Measurements from ENCODE around the gene ATIC. TPM values are rescaled to one million over a fixed set of nuclear protein-coding genes. Genes with fewer than 3 reads are reported as not detected.

The ATIC gene
- total RNA-seq, 2 experiments from 2014 or later = 281 to 305 TPM

DNA sequence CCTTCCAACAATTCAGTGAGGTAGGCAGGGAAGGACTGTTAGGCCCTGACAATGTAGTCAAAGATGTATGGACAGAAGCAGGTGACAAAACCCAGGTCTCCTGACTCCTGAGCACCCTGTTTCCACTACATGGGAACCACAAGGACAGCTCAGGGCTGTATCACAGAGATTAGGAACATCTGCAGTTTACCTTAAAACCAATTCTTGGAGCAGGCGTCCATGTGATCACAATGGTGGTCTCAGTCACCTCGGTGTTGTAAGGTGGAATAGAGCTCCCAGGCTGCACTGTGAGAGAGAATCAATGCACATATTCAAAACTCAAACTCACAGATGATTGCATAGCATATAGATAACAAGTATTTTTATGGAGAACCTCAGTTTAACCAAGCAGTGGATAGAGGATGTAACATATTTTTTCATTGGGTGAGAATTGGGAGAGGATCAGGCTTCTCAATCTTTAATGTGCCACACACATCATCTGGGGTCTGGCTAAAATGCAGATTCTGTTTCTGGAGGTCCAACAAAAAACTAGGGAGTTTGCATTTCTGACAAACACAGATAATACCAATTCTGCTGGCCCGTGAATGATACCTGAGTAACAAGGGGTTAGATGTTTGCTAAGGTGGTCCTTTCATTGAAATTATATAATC lies 87.3 kb downstream of the ATIC start:
- H3K4me1 Mint-ChIP-seq (ENCODE audit: low read depth) = no peaks in the 10 kb centered on the region
- no peak overlapping the region for H3K4me3 Mint-ChIP-seq
- H3K27ac Mint-ChIP-seq = no peak overlapping the region
- no peaks in the 10 kb centered on the region for H3K36me3 Mint-ChIP-seq (ENCODE audit: low read depth)
- no peaks in the 10 kb centered on the region for H3K9me3 Mint-ChIP-seq
- CTCF ChIA-PET = no interaction called here
- no peaks in the 10 kb centered on the region for H3K27me3 Mint-ChIP-seq (ENCODE audit: low read depth)
- intact Hi-C loops (cut with micrococcal nuclease) = no loop called here
- DNase-seq = no peak

Other genes starting within 250 kb of the ATIC start
- not detected for gene ABCA12, start 173.4 kb upstream of the ATIC start, total RNA-seq
- under 1 TPM; 0.45 to 0.57 TPM for gene FN1, start 124.0 kb downstream of the ATIC start, total RNA-seq

Data from activated naive CD4-positive, alpha-beta T cell treated with anti-CD3 and anti-CD28 coated beads for 36 hours (primary cell).